Ammon's horn (tissue), 1 donor: ENCODE results near the gene CASP6.
A peak's percentile ranks its signal among the peaks of the same experiment; 100 is the strongest.

Experiments used
- DNase-seq: peaks from one replicate; pipeline ENCODE4 v3.0.0-alpha.2; 2016; ENCODE audit warnings: low spot score

The CASP6 gene

DNA sequence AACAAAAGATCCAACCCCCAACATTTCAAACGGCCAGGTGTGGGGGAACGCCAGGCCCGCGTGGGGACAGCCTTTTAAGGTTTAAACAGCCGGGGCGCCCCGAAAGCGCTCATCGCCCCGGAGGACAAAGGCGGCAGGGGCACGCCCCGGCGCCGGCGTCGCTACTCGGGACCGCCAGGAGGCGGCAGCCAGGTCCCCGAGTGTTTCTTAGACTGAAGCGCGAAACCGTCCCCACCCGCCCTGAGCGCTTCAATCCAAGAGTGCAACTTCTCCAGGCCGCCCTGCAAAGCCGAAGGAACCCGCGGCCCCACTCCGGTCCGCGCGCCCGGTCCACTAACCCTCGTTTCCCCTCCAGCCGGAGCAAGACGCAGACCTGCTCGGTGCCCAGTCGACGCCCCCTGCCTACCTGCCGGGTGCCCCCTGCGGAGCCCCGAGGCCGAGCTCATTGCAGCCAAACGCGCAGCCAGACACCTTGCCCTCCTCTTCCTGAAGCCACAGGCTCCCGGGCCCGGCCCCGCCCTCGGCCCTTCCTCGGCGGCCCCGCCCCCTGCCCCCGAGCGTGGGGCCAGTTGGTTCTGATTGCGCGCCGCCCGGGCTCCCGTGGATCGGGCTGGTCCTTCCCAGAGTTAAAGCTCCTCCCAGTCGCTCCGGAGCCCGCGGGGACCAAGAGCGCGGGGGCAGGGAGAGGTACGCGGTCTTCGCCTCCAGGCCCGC is at the start of gene CASP6:
Gene CASP6, minus strand, starts transcription at position 496 of the 714 bp plus-strand sequence. Its CDS starts 50 bp downstream, at position 446.
- DNase-seq = peak; percentile 81

DNA sequence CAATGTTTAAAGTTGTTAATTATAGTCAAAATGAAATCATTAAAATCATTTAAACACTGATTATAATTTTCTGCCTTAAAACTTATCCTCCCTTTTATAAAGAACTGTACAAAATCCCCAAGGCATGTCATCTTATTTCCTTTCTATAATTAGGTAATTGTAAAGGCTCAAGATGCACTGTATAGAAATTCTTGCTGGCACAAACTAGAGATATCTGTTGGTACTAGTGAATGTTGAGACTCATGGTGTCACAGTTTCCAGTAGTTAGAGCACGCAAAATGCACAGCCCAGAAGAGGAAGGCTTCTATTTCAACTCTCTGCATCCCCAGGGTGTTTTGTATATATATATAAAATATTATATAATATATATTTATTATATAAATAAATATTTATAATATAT is 49.3 kb upstream of the CASP6 start:
- DNase-seq = no peak

GRCh38 chr4:109751852-109752251 is 48.6 kb upstream of the CASP6 start:
- DNase-seq = no peak

DNA sequence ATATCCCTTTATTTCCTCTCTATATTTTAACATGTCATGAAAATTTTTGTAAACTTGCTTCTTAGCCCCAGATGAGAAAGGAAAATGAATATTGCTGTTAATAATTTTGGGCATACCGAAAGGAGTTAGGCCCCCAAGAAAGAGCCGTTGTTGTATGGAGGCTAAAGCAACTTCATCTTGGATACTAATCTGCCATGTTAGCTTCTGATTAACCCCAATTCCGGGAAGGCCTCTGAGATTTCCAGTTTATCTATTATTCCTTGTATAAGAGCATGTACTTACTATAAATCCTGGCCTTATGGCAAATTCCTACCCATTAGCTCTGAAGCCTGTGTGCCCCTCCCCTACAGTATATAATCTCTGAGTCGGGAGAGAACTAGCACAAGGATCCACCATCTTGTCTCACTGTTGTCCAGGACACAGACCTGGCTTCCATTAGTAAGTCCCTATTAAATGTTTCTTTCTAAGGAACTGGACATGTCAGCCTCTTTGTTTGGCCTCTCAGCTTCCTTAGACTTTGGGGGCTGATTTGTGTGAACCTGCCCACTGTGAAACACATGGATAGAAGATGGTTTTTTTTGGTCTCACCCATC is 47.5 kb upstream of the CASP6 start:
- no peak for DNase-seq

DNA sequence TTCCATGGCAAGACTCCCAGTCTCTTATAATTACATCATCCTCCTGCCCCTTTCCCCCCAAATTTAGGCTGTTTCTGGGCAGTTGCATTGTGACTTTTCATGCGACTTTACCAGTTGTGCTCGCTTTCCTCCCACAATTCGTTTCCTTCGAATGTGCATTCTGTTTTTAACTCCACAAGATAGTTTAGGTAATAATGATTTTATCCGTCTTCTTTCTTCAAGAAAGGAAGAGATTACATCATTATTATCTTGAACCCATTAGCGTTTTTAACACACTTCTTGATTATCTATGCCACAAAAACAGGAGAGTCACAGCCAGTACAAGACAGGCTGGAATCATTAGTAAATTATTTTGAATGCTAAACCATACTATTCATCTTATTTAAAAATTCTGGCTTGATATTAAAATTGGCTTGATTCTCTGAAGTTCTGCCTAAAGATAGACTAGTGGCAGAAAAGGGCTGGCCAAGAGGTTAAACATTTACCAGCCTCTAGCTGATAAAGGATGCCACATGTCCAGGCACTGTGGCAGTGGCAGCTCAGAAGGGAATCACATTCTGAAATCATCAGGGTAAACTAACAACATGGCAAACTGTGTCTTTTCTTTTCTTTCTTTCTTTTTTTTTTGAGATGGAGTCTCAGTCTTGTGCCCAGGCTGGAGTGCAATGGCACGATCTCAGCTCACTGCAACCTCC is 46.3 kb upstream of the CASP6 start:
- no peak for DNase-seq

DNA sequence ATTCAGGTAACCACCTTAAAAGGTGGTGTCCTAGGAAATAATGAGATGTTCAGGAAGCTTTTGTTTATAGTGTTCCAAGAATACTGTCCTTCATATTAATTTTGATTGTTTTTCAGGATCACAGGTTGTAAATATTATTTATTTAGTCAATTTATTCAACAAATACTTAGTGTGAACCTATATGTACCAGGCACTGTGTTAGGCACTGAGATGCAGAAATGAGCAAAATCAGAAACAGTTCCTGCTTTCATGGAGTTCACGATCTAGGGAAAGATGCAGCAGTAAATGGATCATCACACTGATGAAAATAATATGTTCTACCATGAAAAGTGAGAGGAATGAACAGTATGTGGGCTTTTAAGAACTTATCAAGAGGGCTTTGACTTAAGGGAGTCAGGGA is 44.9 kb upstream of the CASP6 start:
- no peak for DNase-seq

DNA sequence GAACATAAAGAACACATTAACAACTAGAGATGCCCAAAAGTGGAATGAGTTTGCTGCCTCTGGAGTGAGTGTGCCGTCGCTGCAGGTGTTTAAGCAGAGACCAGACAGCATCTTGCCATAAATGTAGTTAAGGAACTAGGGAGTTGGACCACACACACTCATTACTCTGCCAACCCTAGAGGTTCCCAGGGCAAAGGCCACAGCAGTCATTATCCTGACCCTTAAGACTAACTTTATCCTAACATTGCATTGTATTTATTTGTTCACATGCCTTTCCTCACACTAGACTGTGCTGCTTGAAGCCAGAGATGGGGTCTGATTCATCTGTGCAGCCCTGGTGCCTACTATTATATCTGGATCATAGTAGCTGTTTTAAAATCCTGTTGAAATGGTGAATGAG is 43.5 kb upstream of the CASP6 start:
- no peak for DNase-seq

GRCh38 chr4:109745830-109746229 is 42.6 kb upstream of the CASP6 start:
- no peak for DNase-seq

DNA sequence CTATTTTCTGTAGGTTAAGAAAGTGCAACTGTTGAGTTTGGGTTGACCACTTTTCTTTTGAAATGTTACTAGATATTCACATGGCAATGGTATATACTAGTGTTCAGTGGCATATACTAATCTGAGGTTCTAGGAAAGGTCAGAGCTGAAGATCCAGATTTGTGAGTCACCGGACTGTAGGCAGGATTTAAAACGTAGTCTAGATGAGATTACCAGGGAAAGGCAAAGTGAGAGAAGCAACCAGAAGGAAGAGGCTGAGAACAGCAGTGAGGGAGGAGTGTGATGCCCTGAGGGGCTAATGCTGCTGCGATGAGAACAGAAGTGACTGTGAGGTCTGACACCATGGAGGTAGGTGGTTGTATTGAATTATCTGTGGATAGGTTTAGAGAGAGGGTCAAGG is 36.3 kb upstream of the CASP6 start:
- no peak for DNase-seq

DNA sequence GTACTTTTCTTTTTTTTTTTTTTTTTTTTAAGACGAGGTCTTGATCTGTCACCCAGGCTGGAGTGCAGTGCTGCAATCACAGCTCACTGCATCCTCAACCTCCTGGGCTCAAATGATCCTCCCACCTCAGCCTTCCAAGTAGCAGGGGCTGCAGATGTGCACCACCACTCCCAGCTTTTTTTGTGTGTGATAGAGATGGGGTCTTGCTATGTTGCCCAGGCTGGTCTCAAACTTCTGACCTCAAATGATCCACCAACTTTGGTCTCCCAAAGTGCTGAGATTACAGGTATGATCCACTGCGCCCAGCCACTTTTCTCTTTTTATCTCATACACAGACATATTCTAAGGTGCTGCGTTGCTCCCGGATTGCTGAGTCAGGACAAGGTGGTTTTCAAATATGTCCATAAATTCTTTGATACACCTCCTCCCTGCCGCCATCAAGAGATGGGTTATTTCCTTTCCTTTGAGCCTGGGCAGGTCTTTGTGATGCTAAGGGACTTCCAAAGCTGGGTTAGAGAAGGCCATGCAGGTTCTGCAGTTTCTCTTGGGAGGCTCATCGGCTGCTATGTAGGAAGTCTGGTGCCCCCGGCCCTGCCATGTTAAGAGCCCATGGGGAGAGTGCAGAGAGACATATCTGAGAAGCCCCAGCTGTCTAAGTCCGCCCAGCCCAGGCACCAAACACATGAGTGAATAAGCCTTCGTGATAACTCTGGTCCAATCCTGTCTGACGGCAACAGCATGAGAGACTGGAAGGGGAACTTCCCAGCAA is 35.0 kb upstream of the CASP6 start:
- no peak for DNase-seq

DNA sequence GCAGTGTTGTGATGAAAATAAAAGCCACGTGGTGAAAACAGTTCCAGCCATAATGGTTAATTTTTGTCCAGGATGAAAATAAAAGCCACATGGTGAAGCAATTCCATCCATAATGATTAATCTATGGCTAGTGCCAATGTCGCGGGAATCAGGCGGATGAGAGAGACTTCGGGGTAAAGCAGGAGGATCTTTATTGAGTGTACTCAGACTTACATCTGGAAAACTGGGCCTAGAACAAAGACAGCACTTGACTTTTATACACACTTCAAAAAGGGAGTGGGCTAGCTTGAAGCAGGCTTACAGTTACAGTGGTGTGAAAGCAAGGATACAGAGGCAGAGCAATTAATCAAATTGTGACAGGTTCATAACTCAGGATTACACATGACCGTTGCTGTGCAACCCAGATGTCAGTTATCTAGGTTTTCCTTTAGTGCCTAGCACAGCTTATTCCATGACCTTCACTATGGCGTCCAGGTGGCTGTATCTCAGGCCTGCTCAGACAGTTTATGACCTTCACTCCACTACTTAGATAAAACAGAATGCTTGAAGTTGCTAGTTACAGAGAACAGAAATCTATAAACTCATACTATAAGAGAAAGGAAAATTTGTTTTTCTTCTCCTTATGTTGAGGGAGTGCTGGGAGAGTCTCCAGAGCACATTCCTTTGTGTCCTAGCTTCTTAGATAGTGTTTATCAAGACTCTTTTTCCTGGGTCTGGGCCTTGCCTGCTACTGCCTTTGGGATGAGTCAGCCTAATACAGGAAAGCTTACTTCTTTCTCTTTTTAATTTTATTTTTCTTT is 32.5 kb upstream of the CASP6 start:
- no peak for DNase-seq

- DNase-seq = no peak
These were observed 30.5 kb upstream of the CASP6 start for GRCh38 chr4:109733728-109734127.

DNA sequence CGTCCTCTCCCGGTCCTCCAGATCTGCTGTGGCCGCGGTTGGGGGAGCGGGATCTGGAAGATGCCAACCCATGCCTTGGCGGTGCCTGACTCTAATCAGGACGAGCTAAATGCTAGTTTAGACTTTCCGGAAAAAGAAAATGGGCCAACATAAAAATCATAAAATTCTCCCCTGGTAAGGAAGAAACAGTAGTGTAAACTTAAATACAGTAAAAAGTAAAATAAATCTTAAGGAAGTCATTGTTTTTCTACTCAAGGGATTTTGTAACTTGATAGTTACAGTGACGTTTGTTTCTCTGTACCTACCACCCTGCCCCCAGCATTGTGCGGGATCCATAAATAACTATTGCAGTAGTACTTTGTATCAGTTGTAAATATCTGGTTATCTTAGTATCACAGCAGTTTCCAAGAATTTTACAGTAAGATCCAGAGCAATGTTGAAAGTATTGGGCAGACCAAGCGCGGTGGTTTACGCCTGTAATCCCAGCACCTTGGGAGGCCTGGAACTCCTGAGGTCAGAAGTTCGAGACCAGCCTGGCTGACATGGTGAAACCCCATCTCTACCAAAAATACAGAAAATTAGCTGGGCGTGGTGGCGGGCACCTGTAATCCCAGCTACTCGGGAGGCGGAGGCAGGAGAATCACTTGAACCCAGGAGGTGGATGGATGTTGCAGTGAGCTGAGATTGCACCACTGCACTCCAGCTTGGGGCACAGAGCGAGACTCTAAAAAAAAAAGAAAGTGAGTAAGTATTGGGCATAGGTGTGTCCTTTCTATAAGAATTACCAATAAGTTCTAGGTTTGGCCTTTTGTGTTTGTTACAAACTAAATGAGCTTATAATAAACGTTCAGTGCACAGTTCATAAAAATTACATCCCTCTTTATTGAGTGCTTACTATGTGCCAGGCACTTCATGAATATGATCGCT is 27.6 kb upstream of the CASP6 start:
- no peak for DNase-seq

- DNase-seq = peak; percentile 68
These were observed 26.7 kb upstream of the CASP6 start, which contains the start of gene PLA2G12A for GRCh38 chr4:109729718-109730618. PLA2G12A (minus strand) TSS chr4:109730070; CDS start chr4:109729809, 261 bp downstream.

DNA sequence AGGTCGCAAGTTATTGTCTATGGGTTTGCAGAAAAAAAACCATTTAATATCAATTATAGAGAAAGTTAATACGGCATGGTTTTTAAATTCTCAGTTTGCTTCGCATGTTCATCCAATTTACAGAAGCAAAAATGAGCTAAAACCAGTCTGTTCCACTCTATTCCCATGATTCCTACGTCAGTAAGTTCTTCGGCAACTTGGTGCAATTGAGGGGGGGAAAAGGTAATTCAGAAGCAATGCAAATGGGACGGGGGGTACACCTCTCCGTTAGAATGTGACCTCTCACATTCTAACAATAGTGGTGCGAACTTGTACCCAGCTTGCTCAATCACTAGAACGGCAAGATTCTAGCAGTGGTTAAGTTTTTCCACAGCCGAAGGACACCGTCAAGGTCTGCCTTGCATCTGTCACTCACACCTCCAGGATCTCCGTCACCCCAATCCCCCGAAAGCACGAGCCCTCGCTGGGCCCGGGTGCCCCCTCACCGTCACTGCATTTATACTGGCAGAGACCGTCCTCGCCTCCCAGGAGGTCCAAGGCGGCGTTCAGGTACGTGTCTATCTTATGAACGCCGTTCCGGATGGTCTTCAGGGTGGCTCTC is 26.0 kb upstream of the CASP6 start:
- DNase-seq = peak; percentile 13

GRCh38 chr4:109728385-109728784 is 25.1 kb upstream of the CASP6 start:
- no peak for DNase-seq

DNA sequence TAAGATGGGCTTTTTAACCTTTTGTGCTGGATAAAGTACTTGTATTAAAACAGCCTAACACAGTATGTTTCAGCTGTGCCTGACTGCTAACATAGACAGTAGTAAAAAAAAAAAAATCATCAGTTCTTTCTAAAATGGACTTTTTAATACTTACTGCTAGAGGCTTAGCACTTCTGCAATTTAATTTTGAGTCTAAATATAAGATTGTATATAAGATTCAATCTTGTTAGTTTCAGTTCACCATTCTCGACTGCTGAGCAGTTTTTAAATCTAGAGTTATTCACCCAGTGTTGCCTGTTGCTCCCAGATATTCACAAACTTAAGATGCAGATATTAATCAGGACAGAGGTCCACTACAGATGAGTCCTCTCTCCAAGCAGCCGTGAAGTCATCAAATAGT is 19.9 kb upstream of the CASP6 start:
- no peak for DNase-seq

GRCh38 chr4:109722357-109722756 is 19.1 kb upstream of the CASP6 start:
- DNase-seq = no peak

- DNase-seq = no peak
These were observed 17.8 kb upstream of the CASP6 start for GRCh38 chr4:109721033-109721432.
